ENCODE results near the gene UPF2. TPM values are rescaled to one million over a fixed set of nuclear protein-coding genes. Genes with fewer than 3 reads are reported as not detected.

UPF2 gene
- total RNA-seq, 4 donors from 2014 or later = 21.9 to 30.8 (median 24.5) TPM

DNA sequence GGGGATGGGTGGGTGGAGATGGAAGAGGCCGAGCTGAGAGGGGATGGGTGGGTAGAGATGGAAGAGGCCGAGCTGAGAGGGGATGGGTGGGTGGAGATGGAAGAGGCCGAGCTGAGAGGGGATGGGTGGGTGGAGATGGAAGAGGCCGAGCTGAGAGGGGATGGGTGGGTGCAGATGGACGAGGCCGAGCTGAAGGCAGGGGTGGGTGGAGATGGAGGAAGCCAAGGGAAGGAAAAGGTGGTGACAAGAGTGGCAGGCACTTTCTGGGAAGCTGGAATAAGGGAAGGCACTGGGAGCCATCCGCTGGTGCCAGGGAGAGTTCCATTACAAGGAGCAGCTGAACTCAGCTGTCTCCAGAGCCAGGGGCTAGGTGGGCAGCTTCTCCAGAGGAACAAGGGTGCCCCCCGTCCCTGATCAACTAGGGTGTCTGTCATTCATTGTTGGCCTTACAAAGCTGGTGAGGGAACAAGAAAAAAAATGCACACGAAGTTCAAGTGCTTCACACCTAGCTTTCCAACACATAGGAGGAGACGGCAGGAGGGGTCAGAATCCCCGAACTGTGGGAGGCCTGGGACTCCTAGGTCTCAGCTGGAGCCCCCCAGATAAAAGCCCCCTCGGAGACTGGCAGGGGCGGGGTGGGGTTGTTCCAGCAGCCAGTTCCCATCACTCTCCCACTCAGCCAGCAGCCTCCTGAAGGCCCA is 157.0 kb downstream of the UPF2 start:
- TF ChIP-seq CTCF (IDR thresholded peaks at IDR 0.05; ENCODE audit: low read depth) = no peak

GRCh38 chr10:11884706-11885423 is 157.7 kb downstream of the UPF2 start:
- TF ChIP-seq CTCF (IDR thresholded peaks at IDR 0.05; ENCODE audit: low read depth) = no peak

DNA sequence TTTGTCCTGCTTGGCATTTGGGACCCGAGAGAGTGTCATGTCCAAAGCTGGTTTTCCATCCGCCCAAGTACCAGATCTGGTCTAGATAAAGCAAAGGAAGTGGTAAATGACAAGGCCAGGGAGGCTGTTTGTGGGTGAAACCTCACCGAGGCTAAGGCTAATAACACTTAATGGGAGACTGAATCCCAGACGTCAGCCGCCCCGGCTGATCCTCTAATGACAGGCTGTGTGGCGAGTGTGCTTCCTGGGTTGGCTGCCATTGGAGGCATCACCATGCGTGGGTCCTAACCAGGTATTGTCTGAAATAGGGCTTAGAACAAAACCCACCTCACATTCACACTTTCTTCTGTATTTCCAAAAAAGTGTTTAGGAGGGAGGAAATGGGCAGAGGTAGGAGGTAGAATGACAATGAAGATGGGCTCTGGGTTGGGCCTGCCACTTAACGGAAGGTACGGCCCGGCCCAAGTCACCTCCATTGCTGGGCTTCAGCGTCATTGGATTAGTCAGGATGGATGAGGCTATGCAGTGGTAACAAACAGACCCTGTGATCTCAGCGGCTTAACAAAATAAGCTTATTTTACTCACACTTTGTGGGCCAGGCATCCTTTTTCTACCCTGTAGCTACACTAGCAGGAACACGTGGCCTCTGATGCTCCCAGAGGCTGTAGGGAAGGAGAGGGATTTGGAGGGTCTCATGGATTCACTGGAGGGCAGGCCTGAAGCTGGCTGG is 159.8 kb downstream of the UPF2 start:
- no peak for TF ChIP-seq CTCF (IDR thresholded peaks at IDR 0.05; ENCODE audit: low read depth)

- no peak for TF ChIP-seq CTCF (IDR thresholded peaks at IDR 0.05; ENCODE audit: low read depth)
These were observed 160.9 kb downstream of the UPF2 start for GRCh38 chr10:11881477-11882417.

DNA sequence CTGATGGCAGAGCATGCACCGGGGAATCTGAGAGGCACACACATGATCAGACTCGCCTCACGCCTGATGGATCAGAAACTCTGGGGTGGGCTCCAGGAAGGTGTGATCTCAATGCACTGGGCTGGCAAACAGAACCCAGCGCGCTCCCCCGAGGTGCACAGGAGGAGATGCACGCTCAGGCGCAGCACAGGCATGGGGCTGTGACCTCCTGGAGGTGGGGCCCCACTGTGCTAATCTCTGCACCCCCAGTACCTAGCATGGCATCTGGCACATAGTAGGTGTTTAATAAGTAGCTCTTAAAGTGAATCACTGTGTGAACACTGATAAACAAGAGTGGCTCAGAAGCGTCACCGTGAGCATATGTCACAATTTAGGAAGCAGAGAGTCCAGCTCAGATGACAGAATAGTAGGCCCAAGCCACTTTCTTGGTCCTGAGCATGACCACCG is 161.6 kb downstream of the UPF2 start:
- no peak for TF ChIP-seq CTCF (IDR thresholded peaks at IDR 0.05; ENCODE audit: low read depth)

DNA sequence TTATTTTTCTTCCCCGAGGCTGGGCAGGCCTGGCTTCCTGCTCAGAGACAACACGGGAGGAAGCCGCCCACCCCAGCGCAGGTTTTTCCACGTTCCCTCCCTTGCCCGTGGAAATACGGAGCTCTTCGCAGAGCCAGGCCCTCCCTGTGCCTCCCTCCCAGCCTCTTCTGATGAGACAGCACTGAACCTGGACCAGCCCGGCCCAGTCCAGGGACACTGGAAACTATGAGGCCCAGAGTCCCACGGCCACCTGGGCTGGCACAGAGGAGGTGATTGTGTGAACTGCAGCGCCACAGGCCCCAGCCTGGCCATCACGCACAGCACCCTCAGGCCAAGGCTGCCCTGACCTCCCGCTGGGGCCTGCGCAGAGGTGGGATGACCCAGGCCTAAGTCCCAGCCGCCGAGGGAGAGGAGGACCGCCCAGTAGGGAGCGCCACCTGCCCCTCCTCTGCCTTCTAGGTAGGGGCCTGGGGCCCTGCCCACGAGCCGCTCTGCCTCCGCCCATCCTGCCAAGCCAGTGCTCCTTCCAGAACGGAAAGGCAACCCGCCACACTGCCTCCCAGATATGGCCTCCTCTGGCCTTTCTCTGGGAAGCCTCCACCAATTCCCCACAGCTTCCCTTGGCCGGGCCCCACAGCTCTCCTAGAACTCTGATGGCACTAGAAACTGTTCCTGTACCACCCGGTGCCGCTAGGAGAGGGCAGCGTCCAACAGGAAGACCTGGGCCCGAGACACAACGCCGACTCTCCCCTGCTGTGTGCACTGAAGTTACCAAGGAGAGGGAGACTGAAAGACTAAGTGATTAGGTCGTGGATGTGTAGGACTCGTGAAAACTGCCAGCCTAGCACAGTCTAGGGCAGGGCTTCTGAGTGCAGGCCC is 162.2 kb downstream of the UPF2 start:
- no peak for TF ChIP-seq CTCF (IDR thresholded peaks at IDR 0.05; ENCODE audit: low read depth)

All from subcutaneous adipose tissue (tissue), 4 donors.